Effector memory CD4-positive, alpha-beta T cell (primary cell): ENCODE measurements around the gene GPR142.

ENCODE experiments used
- DNase-seq, 3 donors: peaks; one replicate each; pipeline ENCODE4 v3.0.0-alpha.2; 2020
- H3K27ac ChIP-seq: 2 replicates; pipeline ENCODE4 v1.7.0; 2013; ENCODE audit warnings: mild to moderate bottlenecking, low read length, moderate library complexity; ENCODE audit not compliant: insufficient read depth, poor library complexity, severe bottlenecking
- H3K27me3 ChIP-seq: replicated peaks from 2 replicates; pipeline ENCODE4 v1.7.0; 2013; ENCODE audit warnings: mild to moderate bottlenecking, low read length; ENCODE audit not compliant: insufficient read depth, control insufficient read depth, poor library complexity, severe bottlenecking
- H3K36me3 ChIP-seq: 2 replicates; pipeline ENCODE4 v1.7.0; 2013; ENCODE audit warnings: mild to moderate bottlenecking, low read length, moderate library complexity; ENCODE audit not compliant: control insufficient read depth, insufficient read depth
- H3K4me1 ChIP-seq: 2 replicates; pipeline ENCODE4 v1.7.0; 2013; ENCODE audit warnings: low read length, mild to moderate bottlenecking; ENCODE audit not compliant: control insufficient read depth, insufficient read depth, poor library complexity, severe bottlenecking
- H3K4me3 ChIP-seq: 2 replicates; pipeline ENCODE4 v1.7.0; 2013; ENCODE audit warnings: low read length, low read depth, mild to moderate bottlenecking; ENCODE audit not compliant: insufficient read depth, poor library complexity, severe bottlenecking
- H3K9me3 ChIP-seq: 2 replicates; pipeline ENCODE4 v1.7.0; 2013; ENCODE audit warnings: mild to moderate bottlenecking, low read length, moderate library complexity; ENCODE audit not compliant: control insufficient read depth

Gene GPR142

DNA sequence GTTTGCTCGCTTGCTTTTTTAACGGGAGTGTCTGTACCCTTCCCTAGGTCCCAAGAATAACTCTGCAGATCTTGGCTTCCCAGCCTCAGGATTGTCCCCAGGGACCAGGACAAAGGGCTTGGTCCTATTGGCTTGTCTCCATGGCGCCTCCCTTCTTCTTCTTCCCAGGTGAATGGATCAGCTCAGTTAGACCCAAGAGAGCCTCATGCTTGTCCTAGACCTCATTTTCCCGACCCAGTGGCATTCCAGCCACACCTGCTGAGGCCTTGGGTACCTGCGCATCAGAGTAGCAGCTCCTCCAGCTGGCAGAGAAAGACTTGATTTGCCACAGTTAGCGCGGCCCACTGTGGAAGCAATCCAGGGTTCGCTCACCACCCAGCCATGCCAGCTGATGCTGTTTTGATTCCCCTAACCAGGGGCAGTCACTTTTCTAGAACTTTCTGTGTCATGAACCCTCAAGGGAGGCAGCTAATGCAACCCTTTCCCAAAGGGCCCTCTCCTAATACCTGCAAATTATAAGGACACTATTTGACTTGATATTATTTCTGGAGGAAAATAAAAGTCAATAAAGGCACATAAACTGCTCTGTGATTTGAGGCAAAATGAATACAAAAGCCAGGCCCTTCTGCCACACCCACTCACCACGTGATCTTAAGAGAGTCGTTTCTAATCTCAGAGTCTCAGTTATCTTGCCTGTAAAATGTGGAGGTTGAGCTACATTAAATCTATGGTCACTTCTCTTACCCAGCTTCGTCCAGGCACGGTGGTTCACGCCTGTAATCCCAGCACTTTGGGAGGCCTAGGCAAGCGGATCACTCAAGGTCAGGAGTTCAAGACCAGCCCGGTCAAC is 13.9 kb downstream of the GPR142 start:
- Histone ChIP-seq H3K27ac (no peak overlapping the region), H3K9me3 (no peaks in the 10 kb centered on the region), H3K4me1 (peaks cover 8% of the 10 kb centered on the region), H3K36me3 (no peaks in the 10 kb centered on the region), H3K4me3 (no peak overlapping the region), H3K27me3 (no peaks in the 10 kb centered on the region)
- DNase-seq, result no peak

DNA sequence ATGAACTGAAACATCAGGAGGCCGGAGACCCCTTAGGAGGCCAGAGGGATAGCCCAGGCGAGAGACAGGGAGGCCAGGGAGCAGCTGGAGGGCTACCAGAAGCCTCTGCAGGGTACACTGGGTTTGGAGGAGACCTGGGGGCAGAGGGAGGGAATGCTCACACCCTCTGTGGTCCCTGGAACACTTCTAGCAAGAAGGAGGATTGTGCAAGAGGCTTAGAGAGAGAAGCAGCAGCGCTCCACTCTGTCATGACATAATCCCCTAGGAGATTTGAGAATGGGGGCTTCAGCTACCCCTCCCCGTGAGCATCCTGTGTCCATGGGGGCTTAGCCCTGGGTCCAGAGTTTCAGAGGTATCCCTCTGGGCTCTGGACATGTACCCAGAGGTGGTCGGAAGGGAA is 15.8 kb downstream of the GPR142 start:
- Histone ChIP-seq H3K36me3 (no peaks in the 10 kb centered on the region), H3K9me3 (no peaks in the 10 kb centered on the region), H3K27ac (no peak overlapping the region), H3K4me3 (no peak overlapping the region), H3K27me3 (no peaks in the 10 kb centered on the region), H3K4me1 (peaks cover 8% of the 10 kb centered on the region)
- no peak for DNase-seq

DNA sequence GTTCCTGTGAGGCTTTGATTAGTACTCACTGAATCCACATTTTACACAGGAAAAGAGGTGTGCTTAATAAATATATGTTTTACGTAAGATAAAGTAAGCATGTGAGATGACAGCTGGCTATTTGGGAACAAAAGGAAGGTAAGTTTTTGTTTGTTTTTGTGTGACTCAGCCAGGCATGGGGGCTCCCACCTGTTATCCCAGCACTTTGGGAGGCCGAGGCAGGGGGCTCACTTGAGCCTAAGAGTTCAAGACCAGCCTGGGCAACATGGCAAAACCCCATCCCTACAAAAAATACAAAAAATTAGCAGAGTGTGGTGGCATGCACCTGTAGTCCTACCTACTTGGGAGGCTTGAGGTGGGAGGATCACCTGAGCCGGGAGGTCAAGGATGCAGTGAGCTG is 17.9 kb downstream of the GPR142 start:
- H3K36me3 ChIP-seq, result no peaks in the 10 kb centered on the region
- no peak for DNase-seq
- no peaks in the 10 kb centered on the region for H3K4me1 ChIP-seq
- H3K4me3 ChIP-seq, result no peak overlapping the region
- no peaks in the 10 kb centered on the region for H3K9me3 ChIP-seq
- H3K27me3 ChIP-seq, result no peaks in the 10 kb centered on the region
- no peak overlapping the region for H3K27ac ChIP-seq

DNA sequence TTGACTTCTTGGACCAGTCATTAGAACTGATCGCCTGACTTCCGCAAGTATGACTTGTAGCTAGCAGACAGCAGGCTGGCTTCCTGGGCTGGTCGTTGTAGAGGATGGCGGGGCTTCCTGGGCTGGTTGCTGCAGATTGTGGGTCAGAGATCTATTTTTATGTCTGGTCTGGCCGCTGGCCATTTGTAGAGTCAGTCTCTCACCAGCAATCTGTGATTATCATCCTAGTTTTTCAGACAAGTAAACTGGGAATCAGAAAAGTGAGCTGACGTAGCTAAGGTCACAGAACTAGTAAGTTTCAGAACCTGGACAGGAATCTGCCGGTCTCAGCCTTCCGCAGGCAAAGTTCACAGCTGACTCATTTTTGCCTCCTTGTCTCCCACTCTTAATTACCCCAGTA is 19.1 kb downstream of the GPR142 start:
- H3K36me3 ChIP-seq, result no peaks in the 10 kb centered on the region
- no peak overlapping the region for H3K27ac ChIP-seq
- no peak overlapping the region for H3K4me3 ChIP-seq
- DNase-seq, result no peak
- H3K9me3 ChIP-seq, result no peaks in the 10 kb centered on the region
- no peaks in the 10 kb centered on the region for H3K27me3 ChIP-seq
- H3K4me1 ChIP-seq, result no peaks in the 10 kb centered on the region

DNA sequence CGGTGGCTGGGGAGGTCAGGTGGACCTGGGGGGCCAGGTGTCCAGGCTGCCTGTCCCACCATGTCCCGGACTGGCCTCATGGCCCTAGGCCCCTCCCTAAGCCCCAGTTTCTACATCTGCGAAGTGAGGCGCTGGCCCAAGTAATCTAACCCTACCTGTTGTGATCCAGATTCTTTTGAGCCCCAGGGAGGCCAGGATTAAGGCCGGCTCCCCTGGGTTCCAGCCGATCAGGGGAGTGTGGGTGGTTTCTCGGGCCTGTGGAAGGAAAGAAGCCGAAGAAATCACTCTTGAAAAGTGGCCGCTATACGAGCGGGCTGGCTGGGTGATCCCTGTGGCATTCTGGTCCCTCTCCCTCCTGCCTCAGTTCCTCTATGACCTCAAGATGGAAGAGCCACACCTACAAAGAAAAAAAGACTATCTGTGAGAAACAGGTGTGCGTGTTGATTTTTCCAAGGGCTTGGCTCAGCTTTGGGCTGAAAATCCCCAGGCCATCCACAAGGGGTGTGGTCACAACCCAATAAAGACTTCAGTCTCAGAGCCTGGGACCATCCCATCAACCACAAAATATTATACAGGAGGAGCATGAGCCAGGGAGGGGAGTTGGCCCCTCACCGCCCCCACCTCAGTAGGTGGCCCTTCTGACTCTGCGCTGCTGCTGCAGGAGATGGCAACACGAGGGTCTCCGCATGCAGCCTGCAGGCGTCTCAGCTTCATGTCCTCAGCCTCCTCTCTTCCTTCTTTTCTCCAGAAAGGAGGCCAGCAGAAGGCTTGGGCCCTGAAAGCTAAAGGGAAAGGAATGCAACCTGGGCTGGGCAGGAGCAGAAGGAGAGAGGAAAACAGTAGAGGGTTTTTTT is 20.3 kb downstream of the GPR142 start:
- Histone ChIP-seq H3K9me3 (no peaks in the 10 kb centered on the region), H3K27me3 (no peaks in the 10 kb centered on the region), H3K4me3 (no peak overlapping the region), H3K27ac (no peak overlapping the region), H3K4me1 (no peaks in the 10 kb centered on the region), H3K36me3 (no peaks in the 10 kb centered on the region)
- DNase-seq, result no peak

DNA sequence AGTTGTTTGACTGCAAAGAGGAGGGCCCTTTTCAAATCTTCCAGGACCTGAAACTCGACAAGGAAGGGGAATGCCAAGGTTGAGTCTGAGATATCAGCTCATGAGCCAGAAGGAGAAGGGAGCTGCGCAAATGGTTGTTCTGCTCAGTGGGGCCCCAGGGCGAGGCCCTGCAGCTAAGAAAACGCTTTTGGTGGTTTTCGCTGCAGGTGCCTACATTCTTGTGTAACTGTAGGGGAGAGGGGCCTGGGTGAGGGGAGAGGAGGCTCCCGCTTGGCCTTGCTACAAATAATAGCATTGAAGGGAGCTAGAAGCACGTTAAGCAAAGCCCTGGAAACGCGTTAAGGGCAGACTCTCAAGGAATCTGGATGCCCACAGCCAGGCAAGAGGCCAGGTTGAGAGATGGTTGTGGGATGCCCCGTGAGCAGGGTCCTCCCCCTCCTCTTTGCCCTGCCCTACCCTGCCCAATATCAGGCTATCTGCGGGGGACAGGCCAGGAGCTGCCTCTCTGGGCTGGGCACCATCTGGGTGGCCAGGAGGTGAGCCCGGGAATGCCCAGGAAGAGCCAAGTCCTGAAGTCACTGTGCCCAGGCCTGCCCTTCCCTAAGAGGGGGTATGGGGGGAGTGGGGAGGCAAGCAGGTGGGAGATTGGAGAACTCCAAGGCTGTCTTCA is 21.9 kb downstream of the GPR142 start:
- no peak overlapping the region for H3K27ac ChIP-seq
- no peaks in the 10 kb centered on the region for H3K36me3 ChIP-seq
- no peak overlapping the region for H3K4me3 ChIP-seq
- DNase-seq, result no peak
- H3K4me1 ChIP-seq, result no peaks in the 10 kb centered on the region
- no peaks in the 10 kb centered on the region for H3K9me3 ChIP-seq
- H3K27me3 ChIP-seq, result no peaks in the 10 kb centered on the region

DNA sequence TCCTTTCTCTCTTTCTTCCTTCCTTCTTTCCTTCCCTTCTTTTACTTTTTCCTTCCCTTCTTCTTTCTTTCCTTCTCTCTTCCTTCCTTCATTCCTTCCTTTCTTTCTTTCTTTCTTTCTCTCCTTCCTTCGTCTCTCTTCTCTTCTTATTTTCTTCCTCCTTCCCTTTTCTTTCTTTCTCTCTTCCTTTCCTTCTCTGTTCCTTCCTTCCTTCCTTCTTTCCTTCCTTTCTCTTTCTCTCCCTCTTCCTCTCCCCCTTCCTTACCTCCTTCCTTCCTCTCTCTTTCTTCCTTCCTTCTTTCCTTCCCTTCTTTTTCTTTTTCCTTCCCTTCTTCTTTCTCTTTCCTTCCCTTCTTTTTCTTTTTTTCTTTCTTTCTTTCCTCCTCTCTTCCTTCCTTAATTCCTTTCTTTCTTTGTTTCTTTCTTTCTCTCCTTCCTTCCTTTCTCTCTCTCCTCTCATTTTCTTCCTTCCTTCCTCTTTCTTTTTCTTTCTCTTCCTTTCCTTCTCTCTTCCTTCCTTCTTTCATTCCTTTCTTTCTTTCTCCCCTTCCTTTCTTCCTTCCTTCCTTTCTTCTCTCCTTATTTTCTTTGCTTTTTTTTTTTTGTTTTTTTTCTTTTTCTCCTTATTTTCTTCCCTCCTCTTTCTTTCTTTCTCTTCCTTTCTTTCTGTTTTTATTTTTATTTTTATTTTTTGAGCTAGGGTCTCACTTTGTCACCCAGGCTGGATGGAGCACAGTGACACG is 22.8 kb downstream of the GPR142 start:
- no peaks in the 10 kb centered on the region for H3K9me3 ChIP-seq
- no peaks in the 10 kb centered on the region for H3K27me3 ChIP-seq
- H3K36me3 ChIP-seq, result no peaks in the 10 kb centered on the region
- H3K4me3 ChIP-seq, result no peak overlapping the region
- no peak for DNase-seq
- no peaks in the 10 kb centered on the region for H3K4me1 ChIP-seq
- no peak overlapping the region for H3K27ac ChIP-seq

DNA sequence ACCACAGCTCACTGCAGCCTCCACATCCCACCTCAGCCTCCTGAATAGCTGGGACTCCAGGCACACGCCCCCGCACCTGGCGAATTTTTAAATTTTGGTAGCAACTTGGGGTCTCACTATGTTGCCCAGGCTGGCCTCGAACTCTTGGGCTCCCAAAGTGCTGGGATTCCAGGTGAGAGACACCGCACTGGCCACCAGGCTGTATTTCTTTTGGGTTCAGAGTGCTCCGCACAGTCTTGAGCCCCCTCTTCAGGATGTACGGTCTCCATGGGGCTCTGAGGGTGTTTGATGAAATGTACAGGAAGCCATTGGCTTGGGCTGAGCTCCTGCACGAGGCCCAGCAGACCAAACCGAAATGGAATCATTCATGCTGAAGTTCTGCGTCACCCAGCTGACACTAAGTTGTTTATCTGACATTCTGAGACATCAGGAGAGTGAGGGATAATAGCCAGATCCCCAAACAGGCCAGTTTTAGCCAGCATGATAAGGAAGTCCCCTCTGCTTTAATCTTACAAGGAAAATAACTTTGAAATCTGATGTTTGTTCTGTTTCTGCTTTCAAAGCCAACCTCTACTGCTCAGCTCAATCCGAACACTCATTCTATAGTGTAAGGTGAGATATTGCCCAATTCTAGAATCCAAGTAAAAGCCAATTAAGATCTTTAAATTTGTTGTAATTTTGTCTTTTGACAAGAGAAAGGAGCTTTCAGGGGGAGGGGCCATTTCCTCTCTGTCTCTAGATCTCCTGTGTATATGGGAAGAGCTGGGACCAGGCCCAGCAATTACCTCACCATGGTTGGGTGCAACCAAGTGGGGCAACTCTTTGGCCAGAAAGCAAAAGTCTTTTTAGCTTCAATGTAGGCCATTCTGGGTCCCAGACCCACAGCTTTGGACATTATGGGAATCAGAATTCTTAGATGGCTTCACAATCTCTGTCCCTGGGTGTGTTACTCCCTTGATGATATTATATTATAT is 23.7 kb downstream of the GPR142 start:
- H3K9me3 ChIP-seq, result no peaks in the 10 kb centered on the region
- no peaks in the 10 kb centered on the region for H3K36me3 ChIP-seq
- no peak overlapping the region for H3K27ac ChIP-seq
- no peak for DNase-seq
- no peak overlapping the region for H3K4me3 ChIP-seq
- no peaks in the 10 kb centered on the region for H3K27me3 ChIP-seq
- H3K4me1 ChIP-seq, result no peaks in the 10 kb centered on the region

DNA sequence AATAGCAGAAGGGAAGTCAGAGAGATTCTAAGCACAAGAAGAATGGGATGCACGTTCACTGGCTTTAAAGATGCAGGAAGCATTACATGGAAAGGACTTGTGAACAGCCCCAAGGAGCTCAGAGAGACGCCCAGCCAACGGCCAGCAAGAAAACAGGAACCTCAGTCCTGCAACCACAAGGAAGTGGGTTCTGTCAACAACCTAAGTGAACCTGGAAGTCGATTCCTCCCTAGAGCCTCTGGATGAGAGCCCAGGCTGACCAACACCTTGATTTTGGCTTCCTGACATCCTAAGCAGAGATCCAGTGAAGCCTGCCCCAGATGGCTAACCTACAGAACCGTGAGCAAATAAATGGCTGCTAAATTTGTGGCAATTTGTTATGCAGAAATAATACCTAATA is 24.5 kb downstream of the GPR142 start:
- no peak overlapping the region for H3K4me3 ChIP-seq
- H3K36me3 ChIP-seq, result no peaks in the 10 kb centered on the region
- H3K4me1 ChIP-seq, result no peaks in the 10 kb centered on the region
- H3K27ac ChIP-seq, result no peak overlapping the region
- H3K27me3 ChIP-seq, result no peaks in the 10 kb centered on the region
- no peak for DNase-seq
- no peaks in the 10 kb centered on the region for H3K9me3 ChIP-seq
